ENCODE data around the gene CFAP410. TPM values are rescaled to one million over a fixed set of nuclear protein-coding genes. Genes with fewer than 3 reads are reported as not detected.

The CFAP410 gene
- total and polyA plus RNA-seq, 2 donors (not counting 1 experiment from before 2014, with no cell fraction given), result 69.2 to 98.8 TPM

- no peaks in the 10 kb centered on the region for H3K27me3 ChIP-seq (replicated peaks in 1 of 4; ENCODE audit: control extremely low read depth in 1 of 4, control insufficient read depth in 3 of 4, insufficient read depth in 4 of 4, low read length in 3 of 4)
- POLR2A ChIA-PET, result interaction anchor here (0.6 kb wide), 1 partner anchor 454 kb away, joined by 5 read pairs; no protein-coding TSS in a partner anchor
- DNase-seq, result no peak
- no peak overlapping the region for H3K27ac ChIP-seq (ENCODE audit: low read length in 2 of 2)
- no peak overlapping the region for H3K4me2 ChIP-seq (replicated peaks; ENCODE audit: low read depth, low read length, poor library complexity, severe bottlenecking)
- 87% methylated on average over 32 of the region's 35 CpGs for WGBS (ENCODE audit: insufficient coverage)
- H3K27me3 Mint-ChIP-seq, result no peaks in the 10 kb centered on the region
- intact Hi-C loops (cut with micrococcal nuclease), result no loop called here
- H3K4me3 ChIP-seq (ENCODE audit: control extremely low read depth in 1 of 5, extremely low read depth in 1 of 5, insufficient read depth in 1 of 5, low read depth in 2 of 5, low read length in 4 of 5), result no peak overlapping the region
- TF ChIP-seq CTCF (IDR thresholded peaks at IDR 0.05) (no peak), EZH2 (IDR thresholded peaks at IDR 0.05; ENCODE audit: borderline replicate concordance, insufficient read depth, low read depth, low read length, poor library complexity, severe bottlenecking) (no peak)
- no peak overlapping the region for H3K4me3 Mint-ChIP-seq
- no peaks in the 10 kb centered on the region for H4K20me1 ChIP-seq (ENCODE audit: control insufficient read depth, insufficient read depth, low read length, poor library complexity, severe bottlenecking)
- ATAC-seq (ENCODE audit: low read depth), result no peak
- peaks cover 1 to 3% of the 10 kb centered on the region in 2 experiments for H3K36me3 ChIP-seq (replicated peaks in 1 of 2; ENCODE audit: control extremely low read depth in 1 of 2, control insufficient read depth in 1 of 2, extremely low read depth in 1 of 2, insufficient read depth in 2 of 2, low read length in 1 of 2)
- H3K9me3 ChIP-seq (ENCODE audit: control extremely low read depth in 1 of 3, control insufficient read depth in 2 of 3, insufficient read depth in 1 of 3, low read length in 2 of 3), result peaks cover 0 to 11% (median 0%) of the 10 kb centered on the region in 3 donors
- H3K4me1 Mint-ChIP-seq, result no peaks in the 10 kb centered on the region
- H3K27ac Mint-ChIP-seq, result no peak overlapping the region
- H3K9me3 Mint-ChIP-seq (ENCODE audit: insufficient read depth), result no peaks in the 10 kb centered on the region
- no peaks in the 10 kb centered on the region for H3K4me1 ChIP-seq (ENCODE audit: control insufficient read depth in 2 of 2, insufficient read depth in 2 of 2, low read length in 2 of 2)
- no peak overlapping the region for H3K9ac ChIP-seq (ENCODE audit: low read length)
- H2AFZ ChIP-seq (ENCODE audit: insufficient read depth, low read depth, low read length, poor library complexity, severe bottlenecking), result no peak overlapping the region
- CTCF ChIA-PET, result no interaction called here
- H3K79me2 ChIP-seq (ENCODE audit: control insufficient read depth, insufficient read depth, low read length), result peaks cover 6% of the 10 kb centered on the region
These were observed 29.7 kb upstream of the CFAP410 start for GRCh38 chr21:44368711-44369446.

- Mint-ChIP-seq H3K4me3 (no peak overlapping the region), H3K4me1 (no peaks in the 10 kb centered on the region), H3K27ac (no peak overlapping the region), H3K9me3 (ENCODE audit: insufficient read depth) (peaks cover 5% of the 10 kb centered on the region), H3K27me3 (no peaks in the 10 kb centered on the region)
- Histone ChIP-seq H4K20me1 (ENCODE audit: control insufficient read depth, insufficient read depth, low read length, poor library complexity, severe bottlenecking) (no peaks in the 10 kb centered on the region), H3K79me2 (ENCODE audit: control insufficient read depth, insufficient read depth, low read length) (peaks cover 13% of the 10 kb centered on the region), H3K4me3 (ENCODE audit: control extremely low read depth in 1 of 5, extremely low read depth in 1 of 5, insufficient read depth in 1 of 5, low read depth in 2 of 5, low read length in 4 of 5) (no peak overlapping the region), H3K36me3 (replicated peaks in 1 of 2; ENCODE audit: control extremely low read depth in 1 of 2, control insufficient read depth in 1 of 2, extremely low read depth in 1 of 2, insufficient read depth in 2 of 2, low read length in 1 of 2) (peaks cover 0 to 3% of the 10 kb centered on the region in 2 experiments), H3K4me2 (replicated peaks; ENCODE audit: low read depth, low read length, poor library complexity, severe bottlenecking) (no peak overlapping the region), H3K27me3 (replicated peaks in 1 of 4; ENCODE audit: control extremely low read depth in 1 of 4, control insufficient read depth in 3 of 4, insufficient read depth in 4 of 4, low read length in 3 of 4) (no peaks in the 10 kb centered on the region), H3K9ac (ENCODE audit: low read length) (no peak overlapping the region), H3K27ac (ENCODE audit: low read length in 2 of 2) (no peak overlapping the region), H2AFZ (ENCODE audit: insufficient read depth, low read depth, low read length, poor library complexity, severe bottlenecking) (no peak overlapping the region), H3K4me1 (ENCODE audit: control insufficient read depth in 2 of 2, insufficient read depth in 2 of 2, low read length in 2 of 2) (no peaks in the 10 kb centered on the region), H3K9me3 (ENCODE audit: control extremely low read depth in 1 of 3, control insufficient read depth in 2 of 3, insufficient read depth in 1 of 3, low read length in 2 of 3) (peaks cover 0 to 20% (median 0%) of the 10 kb centered on the region in 3 donors)
- CTCF ChIA-PET, result no interaction called here
- ATAC-seq (ENCODE audit: low read depth), result no peak
- POLR2A ChIA-PET, result no interaction called here
- WGBS (ENCODE audit: insufficient coverage), result 94% methylated on average over 28 of the region's 28 CpGs
- no peak for DNase-seq
- TF ChIP-seq EZH2 (IDR thresholded peaks at IDR 0.05; ENCODE audit: borderline replicate concordance, insufficient read depth, low read depth, low read length, poor library complexity, severe bottlenecking) (no peak), CTCF (IDR thresholded peaks at IDR 0.05) (no peak)
- intact Hi-C loops (cut with micrococcal nuclease), result no loop called here
These were observed 27.5 kb upstream of the CFAP410 start for GRCh38 chr21:44366586-44367211.

Measured in B cell (primary cell).